K562 (cell line): ENCODE results near the gene GGNBP2. TPM values are rescaled to one million over a fixed set of nuclear protein-coding genes. Genes with fewer than 3 reads are reported as not detected.

Experiments used
- ARHGAP35 ChIP-seq: fragments of 450-650 bp; IDR thresholded peaks from 2 replicates; pipeline ENCODE4 v1.6.1; 2018; ENCODE audit not compliant: partially characterized antibody
- BDP1 ChIP-seq: IDR thresholded peaks from 3 replicates; pipeline ENCODE4 v1.6.1; 2011; ENCODE audit not compliant: insufficient read length, insufficient read depth
- CCAR2 ChIP-seq: fragments of 200-400 bp; formaldehyde crosslinking; IDR thresholded peaks from 2 replicates; pipeline ENCODE4 v1.6.1; 2017; ENCODE audit warnings: mild to moderate bottlenecking, low read depth, low read length
- FUS ChIP-seq: fragments of 200-400 bp; formaldehyde crosslinking; optimal IDR thresholded peaks from 2 replicates; pipeline ENCODE3; 2017; ENCODE audit warnings: low read depth, low read length
- HDAC6 ChIP-seq: IDR thresholded peaks from 2 replicates; pipeline ENCODE4 v1.6.1; 2012; ENCODE audit warnings: low read depth, mild to moderate bottlenecking, control low read depth, inconsistent platforms, low read length, moderate library complexity
- IRF9 ChIP-seq: fragments of 450-650 bp; IDR thresholded peaks from 2 replicates; pipeline ENCODE4 v1.6.1; 2016; ENCODE audit warnings: missing biosample characterization, missing genetic modification characterization
- MAFG ChIP-seq: fragments of 450-650 bp; conservative IDR thresholded peaks from 2 replicates; pipeline ENCODE4 v1.6.1; 2016; ENCODE audit warnings: missing genetic modification characterization, missing compliant biosample characterization
- MCM7 ChIP-seq, 2 experiments: fragments of 450-650 bp; IDR thresholded peaks; 2 replicates each; pipeline ENCODE4 v1.6.1; 2016 to 2018
- NCOA6 ChIP-seq: fragments of 450-650 bp; IDR thresholded peaks from 2 replicates; pipeline ENCODE4 v1.6.1; 2017; ENCODE audit warnings: mild to moderate bottlenecking
- PHF21A ChIP-seq: fragments of 450-650 bp; IDR thresholded peaks from 2 replicates; pipeline ENCODE4 v1.6.1; 2017; ENCODE audit warnings: low read depth, borderline replicate concordance
- PTBP1 ChIP-seq: fragments of 200-400 bp; formaldehyde crosslinking; IDR thresholded peaks from 2 replicates; pipeline ENCODE4 v1.6.1; 2017; ENCODE audit warnings: low read depth, low read length
- SRSF9 ChIP-seq: fragments of 200-400 bp; formaldehyde crosslinking; IDR thresholded peaks from 2 replicates; pipeline ENCODE4 v1.6.1; 2017; ENCODE audit warnings: low read depth, low read length, borderline replicate concordance
- XRCC4 ChIP-seq: IDR thresholded peaks from one replicate; pipeline ENCODE4 v1.6.1; 2011; ENCODE audit not compliant: insufficient read depth, insufficient read length; ENCODE audit errors: extremely low read depth
- ZBTB11 ChIP-seq, 3 experiments: fragments of 200-800 bp in 1 of 3; fragments of 250-450 bp in 1 of 3; fragments of 450-650 bp in 1 of 3; sonication (Bioruptor Pico) in 1 of 3; sonication (Bioruptor generic) in 1 of 3; formaldehyde crosslinking in 1 of 3; IDR thresholded peaks; 2 replicates each; pipeline versions ENCODE4 v1.6.1 to v1.8.0; 2016 to 2022; ENCODE audit warnings: mild to moderate bottlenecking in 2 of 3, missing genetic modification characterization in 2 of 3, missing compliant biosample characterization in 1 of 3, moderate library complexity in 1 of 3
- ZNF41 ChIP-seq: fragments of 250-450 bp; sonication (Bioruptor Pico); conservative IDR thresholded peaks from 2 replicates; pipeline ENCODE4 v1.4.0; 2020; ENCODE audit warnings: mild to moderate bottlenecking
- polyA plus RNA-seq, 8 experiments: library from polyadenylated mRNA; depleted of rRNA in 4 of 8; stranded (reverse) in 5 of 8; unstranded in 3 of 8; fragments of >200 nt; fragmentation: Nextera tagmentation in 2 of 8; fragmentation: Illumina TruSeq in 1 of 8; extraction: Ambion mirVana in 2 of 8; extraction: Trizol in 1 of 8; gene quantifications; 2 replicates each; pipeline versions ENCODE4 v1.2.1 to v1.2.3, GENCODE V29; 2011 to 2014; ENCODE audit warnings: inconsistent platforms in 1 of 8, missing spikeins in 1 of 8
- total RNA-seq, 7 experiments: library from RNA; depleted of rRNA in 6 of 7; stranded (reverse); fragments of >200 nt in 6 of 7; fragmentation: Illumina TruSeq in 2 of 7; extraction: Trizol in 2 of 7; gene quantifications; 2 replicates each; pipeline versions ENCODE4 v1.2.1 to v1.2.3, GENCODE V29; 2011 to 2021; ENCODE audit warnings: low replicate concordance in 1 of 7
- TF ChIP-seq, protein P1 (sequence below): IDR thresholded peaks from 3 replicates; pipeline ENCODE4 v1.6.1; 2011; ENCODE audit warnings: borderline replicate concordance, mild to moderate bottlenecking, moderate library complexity; ENCODE audit not compliant: insufficient read length; ENCODE audit errors: extremely low read depth

Gene GGNBP2
- total and polyA plus RNA-seq, 9 of the 15 experiments (the other 6 are each of a cell fraction or from before 2014, with no cell fraction given), result 35.7 to 96.6 (median 64.1) TPM

DNA sequence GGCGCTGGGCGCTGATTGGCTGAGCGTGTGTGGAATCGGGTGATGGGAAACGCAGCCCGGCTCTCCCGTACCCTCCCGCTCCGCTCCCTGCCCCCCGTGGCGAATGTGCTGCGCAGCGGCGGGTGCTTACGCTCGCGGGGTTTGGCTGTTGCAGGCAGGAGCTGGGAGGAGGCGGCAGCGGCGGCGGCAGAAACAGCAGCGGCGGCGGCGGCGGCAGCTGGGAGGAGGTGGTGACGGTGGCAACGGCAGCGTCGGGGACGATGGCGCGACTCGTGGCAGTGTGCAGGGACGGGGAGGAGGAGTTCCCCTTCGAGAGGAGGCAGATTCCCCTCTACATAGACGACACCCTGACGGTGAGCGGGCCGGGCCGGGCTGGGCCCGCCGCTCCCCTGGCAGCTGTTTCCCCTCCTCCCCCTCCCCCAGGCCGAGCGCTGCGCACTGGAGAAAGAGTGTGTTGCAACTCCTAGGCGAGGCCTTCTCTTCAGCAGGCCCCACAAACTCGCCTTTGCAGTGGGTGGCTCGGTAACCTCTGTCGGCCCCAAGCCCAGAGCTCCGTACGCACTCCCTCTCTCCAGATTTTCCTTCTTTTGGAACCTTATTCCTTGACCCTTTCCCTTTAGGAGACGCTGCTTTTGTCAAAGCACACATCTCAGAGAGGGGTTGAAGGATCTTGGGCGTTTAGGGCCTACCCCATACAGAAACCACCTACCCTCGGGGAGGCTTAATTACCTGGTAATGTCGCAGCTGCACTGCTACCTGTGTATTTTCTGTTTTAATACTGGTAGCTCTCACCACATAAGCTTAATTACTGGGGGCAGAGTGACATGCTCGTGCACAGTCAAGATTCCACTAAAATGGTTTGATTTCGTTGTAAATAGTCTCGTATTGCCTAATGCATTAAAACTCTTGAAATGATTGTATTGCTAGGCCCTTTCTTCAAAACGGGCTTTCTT is 1.0 kb downstream of the GGNBP2 start (continued):
- TF ChIP-seq ZBTB11 (CRISPR knock-in tag; IDR thresholded peaks at IDR 0.05) (no peak), MCM7 (IDR thresholded peaks at IDR 0.05) (no peak), PTBP1 (no peak), IRF9 (tag) (no peak), FUS (peak; percentile 66), BDP1 (no peak), XRCC4 (no peak), HDAC6 (no peak), ZNF41 (CRISPR knock-in tag) (no peak), SRSF9 (no peak), MAFG (no peak), ARHGAP35 (peak; percentile 68), PHF21A (peak; percentile 65; the same call in 1 of the 2 replicates), NCOA6 (no peak), CCAR2 (no peak)
- TF ChIP-seq, protein P1, sequence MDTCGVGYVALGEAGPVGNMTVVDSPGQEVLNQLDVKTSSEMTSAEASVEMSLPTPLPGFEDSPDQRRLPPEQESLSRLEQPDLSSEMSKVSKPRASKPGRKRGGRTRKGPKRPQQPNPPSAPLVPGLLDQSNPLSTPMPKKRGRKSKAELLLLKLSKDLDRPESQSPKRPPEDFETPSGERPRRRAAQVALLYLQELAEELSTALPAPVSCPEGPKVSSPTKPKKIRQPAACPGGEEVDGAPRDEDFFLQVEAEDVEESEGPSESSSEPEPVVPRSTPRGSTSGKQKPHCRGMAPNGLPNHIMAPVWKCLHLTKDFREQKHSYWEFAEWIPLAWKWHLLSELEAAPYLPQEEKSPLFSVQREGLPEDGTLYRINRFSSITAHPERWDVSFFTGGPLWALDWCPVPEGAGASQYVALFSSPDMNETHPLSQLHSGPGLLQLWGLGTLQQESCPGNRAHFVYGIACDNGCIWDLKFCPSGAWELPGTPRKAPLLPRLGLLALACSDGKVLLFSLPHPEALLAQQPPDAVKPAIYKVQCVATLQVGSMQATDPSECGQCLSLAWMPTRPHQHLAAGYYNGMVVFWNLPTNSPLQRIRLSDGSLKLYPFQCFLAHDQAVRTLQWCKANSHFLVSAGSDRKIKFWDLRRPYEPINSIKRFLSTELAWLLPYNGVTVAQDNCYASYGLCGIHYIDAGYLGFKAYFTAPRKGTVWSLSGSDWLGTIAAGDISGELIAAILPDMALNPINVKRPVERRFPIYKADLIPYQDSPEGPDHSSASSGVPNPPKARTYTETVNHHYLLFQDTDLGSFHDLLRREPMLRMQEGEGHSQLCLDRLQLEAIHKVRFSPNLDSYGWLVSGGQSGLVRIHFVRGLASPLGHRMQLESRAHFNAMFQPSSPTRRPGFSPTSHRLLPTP, result no peak
